GM18858 (cell line): Measurements from ENCODE around the gene RALGAPB.
A peak's percentile ranks its signal among the peaks of the same experiment; 100 is the strongest.
"Not testable (repeated sequence)": the region's sequence is repeated elsewhere in the genome, so short reads cannot be mapped to it uniquely, and the experiment has no call there.

Experiments
- ATAC-seq: cut with Tn5 transposase; IDR thresholded peaks from one replicate; pipeline ENCODE4 v1.9.1; 2021; ENCODE audit not compliant: unreplicated experiment

RALGAPB gene

DNA sequence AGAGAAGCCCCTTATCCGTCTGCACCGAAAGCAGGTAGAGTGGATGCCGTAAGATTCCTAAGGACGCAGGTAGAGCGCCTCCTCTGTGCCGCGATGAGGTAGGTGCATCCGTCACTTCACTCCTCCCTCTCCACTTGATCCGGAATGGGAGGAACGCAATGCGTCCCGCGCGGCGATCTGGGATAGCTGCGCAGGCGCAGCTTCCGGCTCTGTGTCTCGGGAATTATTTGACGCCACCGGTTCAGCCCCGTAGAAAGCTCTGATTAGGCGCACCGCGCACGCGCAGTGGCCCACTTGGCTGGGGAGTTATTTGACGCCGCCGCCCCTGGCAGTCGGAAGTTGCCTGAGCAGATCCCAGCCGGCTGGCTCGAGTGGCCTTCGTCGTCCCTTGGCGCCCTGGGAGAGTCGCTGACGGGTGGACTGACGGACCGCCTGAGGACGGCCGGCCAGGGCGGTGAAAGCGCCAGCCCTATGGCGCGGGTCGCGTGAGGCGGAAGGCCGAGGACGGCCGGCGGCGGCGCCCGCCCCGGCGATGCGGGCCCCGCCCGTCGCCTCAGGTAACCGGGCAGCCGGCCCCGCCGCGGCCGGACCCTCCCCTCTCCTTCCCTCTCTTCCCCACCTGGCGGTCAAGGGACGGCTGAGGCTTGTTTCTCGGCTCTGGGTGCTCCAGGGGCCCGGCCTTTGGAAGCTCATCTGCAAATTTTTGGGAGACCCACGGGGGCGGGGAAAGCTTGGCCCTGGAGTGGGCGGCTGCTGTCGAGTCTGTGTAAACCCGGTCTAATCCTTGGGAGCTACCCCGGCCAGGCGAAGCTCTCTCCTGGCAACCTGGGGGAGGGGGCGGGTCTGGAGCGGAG, at the start of gene RALGAPB:
Gene RALGAPB, plus strand, starts transcription at position 331 of the 854 bp plus-strand sequence. CDS start 15,590 bp downstream, outside the sequence.
- ATAC-seq = peak; percentile 76

DNA sequence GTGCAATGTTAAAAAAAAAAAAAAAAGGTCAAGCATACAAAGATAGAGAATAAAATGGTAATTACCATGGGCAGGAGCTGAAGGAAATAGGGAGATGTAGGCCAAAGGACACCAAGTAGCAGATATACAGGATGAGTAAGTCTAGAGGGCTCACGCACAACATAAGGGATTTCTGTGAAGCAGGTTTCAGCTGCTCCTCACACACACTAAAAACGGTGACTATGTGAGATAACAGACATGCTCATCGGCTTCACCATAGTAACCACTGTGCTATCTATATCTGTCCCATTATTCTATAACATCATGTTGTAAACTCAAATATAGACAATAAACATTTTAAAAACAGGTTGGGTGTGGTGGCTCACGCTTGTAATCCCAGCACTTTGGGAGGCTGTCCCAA, 49.1 kb upstream of the RALGAPB start:
- ATAC-seq = no peak

DNA sequence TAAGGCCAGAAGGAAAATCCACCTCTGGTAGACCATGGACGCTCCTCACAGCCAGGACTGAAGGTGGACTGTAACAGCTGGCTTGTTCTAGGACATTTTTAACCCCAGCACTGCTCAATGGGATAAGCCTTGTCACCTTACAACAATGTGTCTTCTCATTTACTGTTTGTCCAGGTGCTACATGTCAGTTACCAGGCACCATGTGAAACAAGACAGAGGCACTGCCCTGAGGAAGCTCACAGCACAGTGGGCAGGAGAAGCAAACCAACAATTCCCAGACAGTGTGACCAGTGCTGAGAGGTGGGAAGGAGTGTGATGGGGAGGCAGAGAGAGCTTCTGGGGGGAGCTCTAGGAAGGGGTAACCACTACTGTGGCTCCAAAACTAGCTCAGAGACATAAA, 48.2 kb upstream of the RALGAPB start:
- ATAC-seq = no peak

DNA sequence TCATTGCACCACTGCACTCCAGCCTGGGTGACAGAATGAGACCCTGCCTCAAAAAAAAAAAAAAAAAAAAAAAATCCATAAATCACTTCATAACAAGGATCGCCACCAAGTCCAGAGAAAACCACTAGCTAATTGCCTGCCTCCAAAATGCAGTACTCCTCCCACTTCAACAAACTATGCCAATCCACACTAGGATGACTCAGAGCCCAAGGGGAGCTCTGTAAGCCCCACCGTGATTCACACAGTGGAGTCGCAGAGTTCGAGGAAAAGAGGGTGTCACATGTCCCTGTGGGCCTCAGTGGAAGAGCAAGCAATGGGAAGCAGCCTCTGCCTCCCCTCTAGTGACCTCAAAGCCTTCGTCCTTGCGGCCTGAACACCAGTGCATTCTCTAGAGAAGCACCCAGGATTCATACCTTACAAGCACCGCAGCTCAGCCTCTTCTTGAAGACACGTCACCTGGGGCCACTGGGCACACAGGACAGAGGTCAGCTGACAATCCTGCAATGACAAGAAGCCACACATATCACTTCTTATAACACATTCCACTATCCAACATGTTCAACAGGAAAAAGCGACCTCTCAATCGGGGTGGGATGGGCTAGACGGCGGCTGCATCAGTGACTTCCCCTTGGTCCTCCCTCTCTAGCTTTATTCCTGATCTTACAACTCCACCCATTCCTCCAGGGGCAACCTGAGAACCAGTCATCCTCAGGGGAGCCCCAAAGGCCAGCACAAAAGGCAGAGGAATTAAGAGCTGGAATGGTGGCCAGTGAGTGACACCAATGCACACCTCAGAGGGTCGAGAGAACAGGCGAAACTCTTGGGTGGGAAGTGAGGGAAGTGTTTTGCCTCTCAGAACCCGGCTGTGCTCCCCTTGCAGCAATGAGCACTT, 46.4 kb upstream of the RALGAPB start:
- no peak for ATAC-seq

DNA sequence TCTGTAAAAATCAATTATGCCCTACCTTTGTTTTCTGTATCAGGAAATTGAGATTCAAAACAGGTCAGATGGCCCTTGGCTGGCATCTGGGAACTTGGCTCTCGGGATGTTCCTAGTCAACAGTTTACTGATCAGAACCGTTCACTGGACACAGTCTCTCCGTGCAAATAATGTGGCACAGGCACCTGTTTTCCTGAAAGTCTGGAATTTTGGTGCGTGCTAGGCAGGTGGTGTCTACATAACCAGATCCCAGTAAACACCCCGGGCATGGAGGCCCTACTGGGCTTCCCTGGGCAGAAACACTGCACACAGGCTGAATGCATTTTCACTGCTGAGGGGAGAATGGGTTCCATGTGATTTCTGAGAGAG, 45.0 kb upstream of the RALGAPB start:
- no peak for ATAC-seq

DNA sequence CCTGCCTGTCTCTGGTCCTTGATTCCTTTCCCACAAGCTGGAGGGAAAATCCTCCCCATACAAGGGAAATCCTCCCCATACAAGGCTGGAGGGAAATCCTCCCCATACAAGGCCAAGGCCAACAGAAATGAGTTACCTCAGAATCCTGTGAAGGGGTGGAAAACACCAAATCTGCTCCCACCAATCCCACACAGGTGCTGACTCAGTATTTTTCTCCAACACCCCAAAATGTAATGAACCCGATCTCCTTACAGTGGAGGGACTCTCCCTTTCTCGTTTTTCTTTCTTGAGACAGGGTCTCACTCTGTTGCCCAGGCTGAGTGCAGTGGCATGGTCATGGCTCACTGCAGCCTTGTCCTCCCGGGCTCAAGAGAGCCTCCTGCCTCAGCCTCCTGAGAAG, 43.8 kb upstream of the RALGAPB start:
- ATAC-seq = no peak

DNA sequence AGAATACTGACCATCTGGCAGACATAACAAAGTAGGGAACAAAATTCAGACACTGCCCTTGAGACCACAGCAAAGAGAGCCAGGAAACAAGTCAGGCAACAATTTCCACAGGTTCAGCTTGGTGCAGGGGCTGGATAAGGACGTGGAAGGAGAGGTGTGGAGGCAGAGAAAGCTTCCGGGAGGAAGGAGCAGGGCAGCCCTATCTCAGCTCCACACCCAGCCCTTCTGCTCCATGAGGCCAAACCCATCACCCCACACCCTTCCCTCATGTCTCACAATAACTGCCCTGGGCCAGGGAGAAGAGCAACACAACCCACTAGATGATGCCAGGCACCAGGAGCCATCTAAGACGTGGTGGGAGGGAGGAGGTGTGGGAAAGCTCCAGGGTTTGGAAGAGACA, 43.3 kb upstream of the RALGAPB start:
- ATAC-seq = no peak

DNA sequence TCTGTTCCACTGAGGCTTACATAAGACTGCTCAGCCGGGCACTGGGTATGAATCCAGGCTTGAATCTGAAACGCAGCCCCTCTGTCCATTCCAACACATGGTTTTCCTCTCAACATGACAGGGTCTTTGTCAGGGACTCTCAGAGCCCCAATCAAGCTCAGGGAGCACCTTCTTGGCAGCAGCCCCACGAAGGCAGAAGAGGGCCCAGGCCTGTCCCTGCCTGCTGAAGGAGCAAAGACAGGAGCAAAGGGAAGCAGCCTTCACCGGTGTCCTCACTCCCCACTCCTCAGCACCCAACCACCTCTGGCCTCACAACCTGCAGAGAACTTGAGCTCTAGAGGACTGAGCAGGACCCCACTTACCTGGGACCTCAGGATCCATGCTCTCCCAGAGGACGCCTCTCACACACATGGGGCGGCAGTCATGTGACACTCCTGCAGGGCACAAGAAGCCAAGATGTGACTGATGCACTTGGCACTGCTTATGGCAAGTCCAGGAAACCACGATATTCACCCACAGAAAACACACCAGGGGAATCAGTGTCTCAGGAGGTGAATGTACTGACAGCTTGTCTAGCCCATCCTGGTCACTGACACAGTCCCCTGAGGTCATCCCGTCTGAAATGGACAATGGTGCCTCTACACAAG, 41.8 kb upstream of the RALGAPB start:
- no peak for ATAC-seq

DNA sequence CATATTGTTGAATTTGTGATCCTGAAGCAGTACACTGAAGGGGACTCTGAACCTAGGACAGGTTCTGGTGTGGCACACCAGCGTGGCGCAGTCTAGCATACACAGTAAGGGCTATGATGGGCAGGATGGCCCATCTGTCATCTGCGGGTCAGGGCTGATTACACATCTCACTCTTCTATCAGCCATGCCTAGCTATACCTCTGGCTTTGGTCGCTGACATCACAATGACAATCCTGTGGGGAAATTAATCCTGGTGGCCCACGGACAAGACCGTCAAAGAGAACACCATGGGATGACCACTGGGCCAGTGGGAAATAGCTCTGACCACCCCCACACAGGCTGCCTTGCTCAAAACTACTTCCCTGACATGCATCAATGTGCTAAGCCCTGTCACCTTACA, 40.4 kb upstream of the RALGAPB start:
- ATAC-seq = no peak

DNA sequence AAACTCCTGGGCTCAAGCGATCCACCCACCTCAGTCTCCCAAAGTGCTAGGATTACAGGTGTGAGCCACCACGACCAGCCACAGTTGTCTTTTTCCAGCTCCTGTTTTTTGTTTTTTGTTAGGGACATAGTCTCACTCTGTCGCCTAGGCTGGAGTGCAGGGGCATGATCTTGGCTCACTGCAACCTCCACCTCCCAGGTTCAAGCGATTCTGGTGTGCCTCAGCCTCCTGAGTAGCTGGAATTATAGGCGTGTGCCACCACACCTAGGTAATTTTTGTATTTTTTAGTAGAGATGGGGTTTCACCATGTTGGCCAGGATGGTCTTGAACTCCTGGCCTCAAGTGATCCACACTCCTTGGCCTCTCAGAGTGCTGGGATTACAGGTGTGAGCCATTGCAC, 39.8 kb upstream of the RALGAPB start:
- ATAC-seq = not testable (repeated sequence)

DNA sequence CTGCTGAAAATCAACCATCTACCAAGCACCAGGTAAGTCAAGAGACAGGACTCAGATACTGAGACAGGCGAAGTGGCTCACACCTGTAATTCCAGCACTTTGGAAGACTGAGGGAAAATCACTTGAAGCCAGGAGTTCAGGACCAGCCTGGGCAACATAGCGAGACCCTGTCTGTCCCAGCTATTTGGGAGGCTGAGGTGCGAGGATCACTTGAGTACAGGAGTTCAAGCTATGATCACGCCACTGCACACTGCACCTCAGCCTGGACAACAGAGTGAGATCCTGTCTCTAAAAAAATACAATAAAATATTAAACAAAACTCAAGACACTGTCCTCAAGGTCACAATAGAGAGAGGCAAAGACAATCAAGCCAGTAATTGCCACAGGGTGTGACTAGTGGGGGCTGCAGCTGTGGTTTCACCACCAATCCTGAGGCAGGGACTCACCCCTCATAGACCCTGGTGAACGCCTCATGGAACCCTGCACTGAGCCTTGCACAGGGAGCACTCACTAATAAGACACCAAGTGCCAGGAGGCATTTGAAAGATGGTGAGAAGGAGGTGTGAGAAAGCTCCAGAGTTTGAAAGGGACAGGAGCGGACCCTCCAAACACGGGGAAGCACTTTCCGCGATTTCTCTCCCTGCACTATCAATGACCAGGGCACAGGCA, 39.2 kb upstream of the RALGAPB start:
- ATAC-seq = no peak

DNA sequence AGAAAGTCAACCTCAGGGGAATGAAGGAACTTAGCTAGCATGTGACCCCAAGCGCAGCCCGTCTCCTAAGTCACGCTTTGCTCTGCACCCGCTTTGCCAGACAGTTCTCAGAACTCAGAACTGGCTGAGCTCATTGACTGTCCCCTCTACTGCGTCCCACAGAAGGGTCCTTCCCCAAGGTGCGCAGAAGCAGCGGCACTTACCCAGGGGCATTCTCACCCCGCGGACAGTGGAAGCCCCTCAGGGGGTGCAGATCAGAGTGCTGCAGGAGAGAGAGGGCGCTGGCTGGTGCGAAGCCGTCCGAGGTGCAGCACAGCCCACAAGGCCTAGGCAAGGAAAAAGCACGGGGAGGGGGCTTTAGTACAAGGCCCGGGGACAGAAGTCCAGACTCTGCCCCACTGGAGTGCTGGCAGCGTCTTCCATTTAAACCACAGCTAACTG, 38.3 kb upstream of the RALGAPB start:
- ATAC-seq = no peak

DNA sequence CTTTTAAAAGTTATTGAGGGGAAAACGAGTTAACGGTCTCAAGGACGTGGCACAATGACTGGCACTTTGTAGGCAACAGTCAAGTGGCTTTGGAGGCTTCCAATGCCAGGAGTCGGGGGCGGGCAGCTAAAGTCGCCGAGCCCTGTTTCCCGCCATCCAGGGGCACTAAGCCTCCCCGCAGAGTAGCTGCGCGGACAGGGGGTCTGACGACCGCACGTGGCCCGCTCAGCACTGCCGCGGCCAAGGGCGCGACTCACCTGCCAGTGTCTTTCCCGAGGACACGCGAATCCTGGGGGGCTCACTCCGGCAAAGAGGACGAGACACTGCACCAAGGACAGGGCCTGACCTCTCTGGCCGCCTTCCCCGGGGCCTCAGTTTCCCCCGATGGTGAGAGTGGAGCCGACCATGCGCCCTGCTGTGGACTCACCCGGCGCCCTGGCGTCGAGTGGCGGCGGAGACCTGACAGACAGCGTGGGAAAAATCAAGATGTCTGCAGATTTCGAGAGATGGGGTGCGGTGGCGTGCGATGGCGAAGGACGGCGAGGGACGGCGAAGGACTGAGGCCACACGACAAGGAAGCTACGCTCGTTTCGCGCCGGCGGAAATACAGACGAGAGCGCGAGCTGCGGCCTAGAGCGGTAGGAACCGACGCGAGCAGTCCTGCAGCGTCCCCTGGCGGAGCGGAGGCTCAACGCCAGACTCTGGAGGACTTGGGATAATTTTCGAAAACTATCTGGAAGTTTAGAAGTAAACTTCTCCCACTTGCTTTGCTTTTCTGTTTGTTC, 37.7 kb upstream of the RALGAPB start, which contains the start of gene SNHG17:
Gene SNHG17, minus strand, starts transcription at position 559 of the 785 bp plus-strand sequence.
- ATAC-seq = no peak

DNA sequence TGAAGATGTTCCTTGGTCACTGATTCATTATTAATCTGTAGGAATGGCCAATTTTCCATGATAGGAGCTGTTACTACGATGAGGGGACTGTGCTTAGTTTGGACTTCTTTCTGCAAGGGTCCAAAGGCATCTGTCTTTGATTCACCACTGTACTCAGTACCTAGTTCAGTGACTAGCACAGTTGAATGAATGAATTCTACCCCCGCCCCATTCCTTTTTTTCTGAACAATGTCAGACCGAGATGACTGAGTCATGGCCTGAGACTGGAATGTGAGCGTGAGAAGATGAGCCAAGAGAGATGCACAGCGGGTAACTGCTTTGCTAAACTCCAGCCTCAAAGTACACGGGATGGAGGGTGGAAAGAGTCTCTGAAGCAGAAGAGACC, 37.1 kb upstream of the RALGAPB start:
- ATAC-seq = no peak

DNA sequence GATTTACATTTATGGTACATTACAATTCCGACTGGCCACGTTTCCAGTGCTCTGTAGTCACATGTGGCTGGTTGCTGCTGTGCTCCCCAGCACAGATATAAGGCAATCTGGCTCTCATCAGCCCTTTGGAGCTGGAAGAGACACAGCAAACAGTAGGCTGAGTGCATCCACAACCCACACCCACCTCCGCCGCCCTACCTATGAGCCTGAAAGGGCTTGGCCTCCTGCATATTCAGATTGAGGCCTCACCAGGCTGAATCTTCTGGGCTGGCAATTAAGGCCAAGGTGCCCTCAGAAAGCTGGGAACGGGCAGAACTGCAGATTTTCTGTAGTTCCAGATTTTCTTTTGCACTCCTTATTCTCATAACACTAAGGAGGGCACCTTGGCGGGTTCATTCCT, 34.8 kb upstream of the RALGAPB start:
- no peak for ATAC-seq

DNA sequence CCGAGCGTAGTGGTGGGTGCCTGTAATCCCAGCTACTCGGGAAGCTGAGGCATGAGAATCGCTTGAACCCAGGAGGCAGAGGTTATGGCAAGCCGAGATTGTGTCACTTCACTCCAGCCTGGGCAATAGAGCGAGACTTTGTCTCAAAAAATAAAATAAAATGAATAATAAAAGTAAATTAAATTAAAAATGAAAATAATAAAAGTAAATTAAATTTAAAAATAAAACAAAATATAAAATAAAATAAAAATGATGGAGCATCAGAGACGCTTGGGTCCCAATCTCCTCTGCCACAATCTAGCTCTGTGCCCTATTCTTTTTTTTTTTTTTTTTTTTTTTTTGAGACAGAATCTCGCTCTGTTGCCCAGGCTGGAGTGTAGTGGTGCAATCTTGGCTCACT, 31.5 kb upstream of the RALGAPB start:
- ATAC-seq = not testable (repeated sequence)

DNA sequence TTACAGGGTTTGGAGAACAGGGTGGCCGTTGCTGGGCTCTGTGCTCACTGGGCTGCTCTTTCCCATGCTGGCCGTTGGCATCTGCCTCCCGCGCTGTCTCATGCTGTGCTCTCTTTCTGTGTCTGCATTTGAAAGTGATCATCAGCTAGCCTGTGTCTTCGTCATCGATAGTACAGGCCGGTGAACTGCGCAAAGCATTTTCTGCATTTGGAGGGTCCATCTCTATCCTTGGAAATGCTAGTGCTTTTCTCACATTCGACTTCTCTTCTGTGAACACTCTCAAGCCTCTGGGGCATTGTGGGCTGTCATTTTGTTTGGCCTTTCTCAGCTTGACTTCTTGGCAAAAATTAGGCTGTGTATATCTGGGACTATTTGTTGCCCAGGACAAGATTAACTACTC, 30.7 kb upstream of the RALGAPB start:
- no peak for ATAC-seq

DNA sequence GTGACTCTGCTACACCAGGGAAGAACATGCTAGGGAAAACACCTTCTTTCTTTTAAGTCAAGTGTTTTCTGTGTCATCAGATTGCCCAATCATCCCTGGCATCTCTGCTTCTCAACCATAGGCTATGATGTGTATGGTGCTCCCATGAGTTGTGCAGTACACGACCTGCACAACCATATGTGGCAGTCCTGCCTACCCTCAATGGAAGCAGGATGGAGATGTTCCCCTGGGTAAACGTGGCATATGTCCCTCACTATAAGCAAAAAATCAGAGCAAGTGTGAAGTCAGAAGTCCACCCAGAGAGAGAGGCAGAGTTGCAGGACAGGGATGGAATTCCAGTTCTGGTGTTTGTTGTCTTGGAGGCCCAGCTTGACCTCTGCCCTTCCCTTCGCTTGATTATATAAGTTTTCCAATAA, 27.3 kb upstream of the RALGAPB start:
- no peak for ATAC-seq

DNA sequence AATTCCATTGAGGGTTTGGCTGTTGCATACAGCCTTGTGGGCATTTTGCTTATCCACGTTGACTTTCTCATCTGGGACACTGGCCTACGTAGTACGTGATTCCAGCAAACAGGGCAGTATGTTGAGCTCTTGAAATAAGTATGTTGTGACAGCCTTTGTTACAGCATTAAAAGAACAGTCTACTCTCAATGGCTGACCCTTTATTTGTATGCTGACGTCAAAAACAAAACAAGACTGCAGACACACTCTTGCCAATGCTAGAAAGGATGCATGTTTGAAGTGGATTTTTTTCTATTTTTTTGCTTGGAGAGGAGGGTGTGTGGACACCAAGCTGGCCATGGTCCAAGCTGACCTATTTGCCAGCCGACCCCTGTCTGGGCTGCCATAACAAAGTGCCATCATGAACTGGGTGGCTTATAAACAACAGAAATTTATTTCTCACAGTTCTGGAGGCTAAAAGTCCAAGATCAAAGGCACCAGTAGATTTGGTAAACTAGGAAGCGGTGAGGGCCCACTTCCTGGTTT, 26.7 kb upstream of the RALGAPB start:
- no peak for ATAC-seq
